Measurements from ENCODE around the gene COL18A1. TPM values are rescaled to one million over a fixed set of nuclear protein-coding genes. Genes with fewer than 3 reads are reported as not detected.

The COL18A1 gene
- total and polyA plus RNA-seq, 9 of the 15 experiments (the other 6 are each of a cell fraction or from before 2014, with no cell fraction given) = 0.14 to 16.4 (median 2.0) TPM

DNA sequence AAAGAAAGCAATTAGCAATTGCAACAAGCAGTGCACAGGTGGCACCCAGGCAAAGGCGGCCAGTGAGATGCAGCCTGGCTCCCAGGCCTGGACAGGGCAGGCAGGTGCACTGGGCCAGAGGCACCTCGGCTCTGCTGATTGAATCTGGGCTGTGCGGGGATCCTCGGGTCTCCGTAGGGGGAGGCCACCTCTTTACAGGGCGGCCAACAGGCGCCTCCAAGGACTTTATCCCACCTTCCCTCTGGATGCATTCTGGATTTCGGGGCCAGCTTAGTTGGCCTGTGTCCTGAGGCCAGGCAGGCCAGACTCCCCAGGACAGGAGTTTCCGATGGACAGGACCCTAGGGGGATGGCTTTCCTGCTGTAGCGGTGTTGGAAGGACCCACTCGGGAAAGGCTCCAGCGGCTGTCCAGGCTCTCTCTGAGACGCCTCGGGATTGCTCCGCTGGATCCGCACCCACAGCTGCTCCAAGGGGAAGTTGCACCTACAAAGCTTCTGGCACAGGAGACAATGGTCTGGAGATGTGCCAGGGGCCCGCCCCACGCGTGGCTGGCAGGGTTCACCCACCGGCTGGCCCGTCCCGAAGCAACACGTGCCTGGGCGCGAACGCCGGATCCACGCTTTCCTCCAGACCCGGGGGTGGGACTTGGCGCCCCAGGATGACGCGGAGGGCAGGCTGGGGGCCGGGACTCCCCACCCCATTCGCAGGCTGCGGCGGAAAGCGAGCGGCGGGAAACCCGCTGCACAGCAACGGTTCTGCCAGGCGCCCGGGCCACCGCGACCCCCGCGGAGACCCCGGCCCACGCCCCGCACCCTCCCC lies 136.5 kb downstream of the COL18A1 start (continued):
- TF ChIP-seq MTA3 (IDR thresholded peaks at IDR 0.05; ENCODE audit: borderline replicate concordance) = peak; percentile 27; the same call in 1 of the 2 replicates
- TF ChIP-seq TFAM (CRISPR knock-in tag; conservative IDR thresholded peaks at IDR 0.05) = no peak
- TF ChIP-seq ZNF398 (CRISPR knock-in tag; IDR thresholded peaks at IDR 0.05) = no peak
- no peak for TF ChIP-seq ELF2 (CRISPR knock-in tag; IDR thresholded peaks at IDR 0.05)
- no peak for TF ChIP-seq ZNF699 (CRISPR knock-in tag; IDR thresholded peaks at IDR 0.05; ENCODE audit: insufficient replicate concordance)
- TF ChIP-seq, protein P1, sequence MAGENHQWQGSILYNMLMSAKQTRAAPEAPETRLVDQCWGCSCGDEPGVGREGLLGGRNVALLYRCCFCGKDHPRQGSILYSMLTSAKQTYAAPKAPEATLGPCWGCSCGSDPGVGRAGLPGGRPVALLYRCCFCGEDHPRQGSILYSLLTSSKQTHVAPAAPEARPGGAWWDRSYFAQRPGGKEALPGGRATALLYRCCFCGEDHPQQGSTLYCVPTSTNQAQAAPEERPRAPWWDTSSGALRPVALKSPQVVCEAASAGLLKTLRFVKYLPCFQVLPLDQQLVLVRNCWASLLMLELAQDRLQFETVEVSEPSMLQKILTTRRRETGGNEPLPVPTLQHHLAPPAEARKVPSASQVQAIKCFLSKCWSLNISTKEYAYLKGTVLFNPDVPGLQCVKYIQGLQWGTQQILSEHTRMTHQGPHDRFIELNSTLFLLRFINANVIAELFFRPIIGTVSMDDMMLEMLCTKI (IDR thresholded peaks at IDR 0.05; ENCODE audit: partially characterized antibody) = no peak
- TF ChIP-seq SIN3A (IDR thresholded peaks at IDR 0.05; ENCODE audit: borderline replicate concordance in 2 of 2, control insufficient read depth in 1 of 2, low read depth in 2 of 2, low read length in 2 of 2) = peak; percentile 96 to 99
- no peak for TF ChIP-seq MED1 (CRISPR knock-in tag; IDR thresholded peaks at IDR 0.05; ENCODE audit: borderline replicate concordance)
- TF ChIP-seq ETS1 (conservative IDR thresholded peaks at IDR 0.05; ENCODE audit: control insufficient read depth, low read depth, low read length) = peak; percentile 96
- TF ChIP-seq ZBTB8A (IDR thresholded peaks at IDR 0.05; ENCODE audit: partially characterized antibody) = no peak
- TF ChIP-seq MAZ (CRISPR knock-in tag; conservative IDR thresholded peaks at IDR 0.05 in 1 of 2, IDR thresholded peaks at IDR 0.05 in 1 of 2) = peak; percentile 39 to 71
- no peak for TF ChIP-seq ZKSCAN1 (IDR thresholded peaks at IDR 0.05; ENCODE audit: low read depth, low read length)
- no peak for TF ChIP-seq DACH1 (IDR thresholded peaks at IDR 0.05; ENCODE audit: partially characterized antibody)
- TF ChIP-seq NR2F6 (CRISPR knock-in tag; IDR thresholded peaks at IDR 0.05) = no peak
- peak; percentile 97 for TF ChIP-seq HDAC2 (IDR thresholded peaks at IDR 0.05)
- TF ChIP-seq ETV6 (IDR thresholded peaks at IDR 0.05; ENCODE audit: borderline replicate concordance in 1 of 2, low read depth in 2 of 2, low read length in 1 of 2) = no peak
- TF ChIP-seq ETV6 (CRISPR knock-in tag; IDR thresholded peaks at IDR 0.05; ENCODE audit: borderline replicate concordance) = no peak
- TF ChIP-seq SRSF9 (IDR thresholded peaks at IDR 0.05; ENCODE audit: borderline replicate concordance, low read depth, low read length) = no peak
- TF ChIP-seq ZNF561 (CRISPR knock-in tag; conservative IDR thresholded peaks at IDR 0.05) = no peak
